GM23248 (cell line): Measurements from ENCODE around the gene LGSN.

Experiments
- EZH2 ChIP-seq: fragments of 200-600 bp; sonication (generic); IDR thresholded peaks from 2 replicates; pipeline ENCODE4 v1.6.1; 2018; ENCODE audit warnings: antibody characterized with exemption, mild to moderate bottlenecking; ENCODE audit not compliant: insufficient read depth, poor library complexity, severe bottlenecking
- EZH2phosphoT487 ChIP-seq: fragments of 200-600 bp; sonication (generic); IDR thresholded peaks from 2 replicates; pipeline ENCODE4 v1.6.1; 2018; ENCODE audit warnings: antibody characterized with exemption, moderate library complexity, mild to moderate bottlenecking, low read depth; ENCODE audit not compliant: insufficient read depth

DNA sequence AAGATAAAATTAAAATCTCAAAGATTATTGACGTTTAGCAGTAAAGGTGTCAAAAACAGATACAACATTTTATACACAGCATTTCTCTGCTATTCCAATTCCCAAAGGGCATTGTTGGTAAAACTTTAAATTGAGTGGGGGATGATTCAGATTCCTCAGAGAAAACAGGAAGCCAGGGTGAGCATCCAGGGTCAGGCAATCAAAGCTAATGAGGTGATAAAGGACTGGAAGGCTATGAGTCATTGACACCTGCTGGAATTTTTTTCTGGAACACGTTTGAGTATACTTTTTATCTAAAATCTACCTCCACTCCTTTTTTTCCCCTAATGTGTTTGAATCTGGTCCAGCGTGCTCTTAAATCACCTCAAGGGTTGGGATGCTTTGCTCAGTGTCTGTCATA is 56.3 kb downstream of the LGSN start:
- no peak for TF ChIP-seq EZH2
- no peak for TF ChIP-seq EZH2phosphoT487
